ENCODE data around the gene ZBTB11. TPM values are rescaled to one million over a fixed set of nuclear protein-coding genes. Genes with fewer than 3 reads are reported as not detected.
"Not testable (repeated sequence)": the region's sequence is repeated elsewhere in the genome, so short reads cannot be mapped to it uniquely, and the experiment has no call there.

The ZBTB11 gene
- total RNA-seq, 1 donor from 2014 or later = 32.7 TPM

DNA sequence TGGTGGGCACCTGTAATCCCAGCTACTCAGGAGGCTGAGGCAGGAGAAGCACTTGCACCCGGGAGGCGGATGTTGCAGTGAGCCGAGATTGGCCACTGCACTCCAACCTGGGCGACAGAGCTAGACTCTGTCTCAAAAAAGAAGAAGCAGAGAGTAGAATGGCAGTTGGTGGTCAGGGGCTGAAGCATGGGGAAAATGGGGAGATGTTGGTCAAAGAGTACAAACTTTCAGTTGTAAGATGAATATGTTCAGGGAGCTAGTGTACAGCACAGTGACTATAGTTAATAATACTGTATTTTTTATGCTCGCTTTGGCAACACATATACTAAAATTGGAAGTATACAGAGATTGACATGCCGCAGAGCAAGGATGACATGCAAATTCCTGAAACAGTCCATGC, 61.4 kb downstream of the ZBTB11 start:
- no peak for DNase-seq

DNA sequence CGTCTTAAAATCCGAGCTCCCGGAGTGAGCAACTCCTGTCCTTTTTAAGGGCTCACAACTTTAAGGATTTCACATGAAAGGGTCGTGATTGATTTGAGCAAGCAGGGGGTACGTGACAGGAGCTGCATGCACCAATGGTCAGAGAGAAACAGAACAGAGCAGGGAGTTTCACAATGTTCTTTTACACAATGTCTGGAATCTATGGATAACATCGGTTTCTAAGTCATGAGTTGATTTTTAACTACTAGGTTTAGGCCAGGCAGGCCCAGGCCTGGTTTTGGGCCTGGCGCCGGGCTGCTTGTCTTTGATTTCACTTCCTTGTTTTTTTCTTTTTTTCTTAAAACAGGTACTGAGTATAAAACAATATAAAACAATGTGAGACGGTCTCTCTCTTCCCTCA, 63.9 kb downstream of the ZBTB11 start:
- DNase-seq = not testable (repeated sequence)

DNA sequence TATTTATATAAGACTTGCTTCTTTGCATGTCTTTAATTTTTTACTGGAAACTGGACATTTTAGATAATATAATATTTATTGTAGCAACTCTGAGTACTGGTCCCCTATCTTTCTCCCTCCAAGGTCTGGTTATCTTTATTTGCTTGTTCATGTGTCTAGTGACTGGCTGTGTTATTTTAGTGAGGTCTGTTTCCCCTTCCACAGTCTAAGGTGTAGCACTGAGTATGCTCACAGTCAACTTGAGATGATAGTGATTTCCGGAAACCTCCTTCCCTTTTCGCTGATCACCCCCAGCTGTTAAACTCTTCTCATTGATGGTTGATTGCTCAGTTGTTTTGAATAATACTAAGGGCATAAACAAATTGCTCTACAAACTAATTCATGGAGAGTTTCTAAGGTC, 65.9 kb downstream of the ZBTB11 start:
- DNase-seq = no peak

DNA sequence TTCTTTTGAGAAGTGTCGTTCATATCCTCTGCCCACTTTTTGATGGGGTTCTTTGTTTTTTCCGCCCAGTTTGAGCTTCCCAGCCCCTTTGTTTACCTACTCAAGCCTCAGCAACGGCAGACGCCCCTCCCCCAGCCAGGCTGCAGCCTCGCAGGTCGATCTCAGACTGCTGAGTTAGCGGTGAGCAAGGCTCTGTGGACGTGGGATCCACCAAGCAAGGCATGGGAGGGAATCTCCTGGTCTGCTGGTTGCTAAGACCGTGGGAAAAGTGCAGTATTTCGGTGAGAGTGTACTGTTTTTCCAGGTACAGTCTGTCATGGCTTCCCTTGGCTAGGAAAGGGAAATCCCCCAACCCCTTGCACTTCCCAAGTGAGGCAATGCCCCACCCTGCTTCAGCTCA, 71.5 kb downstream of the ZBTB11 start:
- not testable (repeated sequence) for DNase-seq

DNA sequence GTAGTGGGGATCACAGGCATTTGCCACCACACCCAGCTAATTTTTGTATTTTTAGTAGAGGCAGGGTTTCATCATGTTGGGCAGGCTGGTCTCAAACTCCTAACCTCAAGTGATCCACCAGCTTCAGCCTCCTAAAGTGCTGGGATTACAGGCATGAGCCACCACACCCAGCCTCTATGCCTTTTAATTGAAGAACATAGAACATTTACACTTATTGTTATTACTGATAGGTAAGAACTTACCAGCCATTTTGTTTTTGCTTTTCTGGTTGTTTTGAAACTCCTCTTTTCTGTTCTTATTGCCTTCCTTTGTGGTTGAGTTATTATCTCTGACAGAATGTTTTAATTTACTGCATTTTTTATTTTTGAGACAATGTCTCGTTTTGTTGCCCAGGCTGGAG, 73.7 kb downstream of the ZBTB11 start:
- DNase-seq = no peak

DNA sequence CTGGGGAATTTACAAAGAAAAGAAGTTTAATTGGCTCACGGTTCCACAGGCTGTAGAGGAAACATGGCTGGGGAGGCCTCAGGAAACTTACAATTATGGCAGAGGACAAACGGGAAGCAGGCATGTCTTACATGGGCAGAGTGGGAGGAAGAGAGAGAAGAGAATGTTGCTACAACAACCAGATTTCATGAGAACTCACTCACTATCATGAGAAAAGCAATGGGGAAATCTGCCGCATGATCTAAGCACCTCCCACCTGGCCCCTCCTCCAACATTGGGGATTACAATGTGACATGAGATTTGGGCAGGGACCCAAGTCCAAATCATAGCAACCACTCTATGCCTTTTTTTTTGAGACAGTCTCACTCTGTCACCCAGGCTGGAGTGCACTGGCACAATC, 74.2 kb downstream of the ZBTB11 start:
- DNase-seq = no peak

Small RNAs within 50 kb of the gene (small RNA-seq; reads per million reads assigned to genes)
- gene RF00019 (ENCODE audit: low replicate concordance) = not detected
- gene RNU6-1256P (ENCODE audit: low replicate concordance) = not detected
- gene RNY1P12 (ENCODE audit: low replicate concordance) = 0.12 reads per million

Other genes starting within 250 kb of the ZBTB11 start
- 41.3 TPM for gene SENP7, start 163.9 kb downstream of the ZBTB11 start, total RNA-seq
- gene TRMT10C, start 115.3 kb downstream of the ZBTB11 start, total RNA-seq = 33.2 TPM
- gene PCNP, start 103.0 kb downstream of the ZBTB11 start, total RNA-seq = 130 TPM
- gene RPL24, start 9.6 kb upstream of the ZBTB11 start, total RNA-seq = 2,268 TPM
- 15.9 TPM for gene CEP97, start 47.5 kb upstream of the ZBTB11 start, total RNA-seq
- 4.8 TPM for gene NXPE3, start 102.1 kb upstream of the ZBTB11 start, total RNA-seq
- 29.6 TPM for gene NFKBIZ, start 172.4 kb upstream of the ZBTB11 start, total RNA-seq

Data from skin of body (tissue), 3 donors.